DMS153 (cell line): ENCODE measurements around the gene MED25.
A peak's percentile ranks its signal among the peaks of the same experiment; 100 is the strongest.

Source experiments
- DNase-seq: peaks from one replicate; lab custom pipeline; 2025; lab: John Stamatoyannopoulos, UW

Gene MED25

DNA sequence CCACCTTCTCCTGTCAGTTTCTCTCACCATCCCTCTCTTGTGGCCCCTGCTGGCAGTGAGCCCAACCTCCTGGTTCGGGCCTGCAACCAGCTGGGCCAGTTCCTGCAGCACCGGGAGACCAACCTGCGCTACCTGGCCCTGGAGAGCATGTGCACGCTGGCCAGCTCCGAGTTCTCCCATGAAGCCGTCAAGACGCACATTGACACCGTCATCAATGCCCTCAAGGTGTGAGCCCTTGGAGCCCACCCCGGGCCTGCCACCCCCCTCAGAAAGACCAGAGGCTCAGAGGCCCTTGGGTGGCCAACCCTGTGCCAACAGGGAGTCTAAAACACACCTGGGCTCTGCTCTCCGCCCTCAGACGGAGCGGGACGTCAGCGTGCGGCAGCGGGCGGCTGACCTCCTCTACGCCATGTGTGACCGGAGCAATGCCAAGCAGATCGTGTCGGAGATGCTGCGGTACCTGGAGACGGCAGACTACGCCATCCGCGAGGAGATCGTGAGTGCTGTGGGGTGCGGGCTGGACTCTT, 18.8 kb upstream of the MED25 start:
- no peak for DNase-seq

DNA sequence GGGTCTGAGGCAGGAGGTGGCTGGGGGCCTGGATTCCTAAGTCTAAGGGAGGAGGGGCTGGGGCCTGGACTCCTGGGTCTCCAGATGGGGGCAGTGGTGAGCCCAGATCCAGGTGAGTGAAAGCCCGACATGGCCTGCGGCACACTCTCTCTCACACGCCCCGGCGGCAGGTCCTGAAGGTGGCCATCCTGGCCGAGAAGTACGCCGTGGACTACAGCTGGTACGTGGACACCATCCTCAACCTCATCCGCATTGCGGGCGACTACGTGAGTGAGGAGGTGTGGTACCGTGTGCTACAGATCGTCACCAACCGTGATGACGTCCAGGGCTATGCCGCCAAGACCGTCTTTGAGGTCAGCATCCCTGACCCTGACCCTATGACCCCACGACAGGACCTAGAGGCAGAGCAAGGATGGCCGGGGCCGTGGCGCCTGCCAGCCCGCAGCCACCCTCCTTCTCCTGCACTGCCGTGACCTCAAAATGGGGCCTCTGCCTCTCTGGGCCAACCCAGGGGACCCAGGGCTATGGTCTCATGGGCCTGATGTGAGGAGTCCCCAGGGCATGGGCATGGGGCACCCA, 18.2 kb upstream of the MED25 start:
- no peak for DNase-seq

DNA sequence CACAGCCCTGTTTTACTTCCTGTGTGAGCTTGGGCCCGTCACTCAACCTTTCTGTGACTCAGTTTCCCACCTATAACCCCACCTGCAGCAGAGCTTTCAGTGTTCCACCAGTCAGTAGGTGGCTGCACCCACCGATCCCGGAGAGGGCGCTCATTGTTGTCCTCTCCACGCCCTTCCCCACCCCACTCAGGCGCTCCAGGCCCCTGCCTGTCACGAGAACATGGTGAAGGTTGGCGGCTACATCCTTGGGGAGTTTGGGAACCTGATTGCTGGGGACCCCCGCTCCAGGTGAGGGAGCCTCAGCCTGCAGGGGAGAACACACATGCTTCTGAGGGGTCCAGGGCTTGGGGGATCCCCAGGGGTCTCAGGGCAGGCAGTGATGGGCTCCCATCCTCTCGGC, 17.3 kb upstream of the MED25 start:
- DNase-seq = no peak

DNA sequence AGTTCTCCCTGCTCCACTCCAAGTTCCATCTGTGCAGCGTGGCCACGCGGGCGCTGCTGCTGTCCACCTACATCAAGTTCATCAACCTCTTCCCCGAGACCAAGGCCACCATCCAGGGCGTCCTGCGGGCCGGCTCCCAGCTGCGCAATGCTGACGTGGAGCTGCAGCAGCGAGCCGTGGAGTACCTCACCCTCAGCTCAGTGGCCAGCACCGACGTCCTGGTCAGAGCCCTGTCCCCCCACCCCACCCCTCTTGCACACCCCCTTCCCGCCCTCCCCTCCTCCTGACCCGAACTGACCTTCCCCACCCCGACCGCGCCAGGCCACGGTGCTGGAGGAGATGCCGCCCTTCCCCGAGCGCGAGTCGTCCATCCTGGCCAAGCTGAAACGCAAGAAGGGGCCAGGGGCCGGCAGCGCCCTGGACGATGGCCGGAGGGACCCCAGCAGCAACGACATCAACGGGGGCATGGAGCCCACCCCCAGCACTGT, 16.6 kb upstream of the MED25 start:
- no peak for DNase-seq

DNA sequence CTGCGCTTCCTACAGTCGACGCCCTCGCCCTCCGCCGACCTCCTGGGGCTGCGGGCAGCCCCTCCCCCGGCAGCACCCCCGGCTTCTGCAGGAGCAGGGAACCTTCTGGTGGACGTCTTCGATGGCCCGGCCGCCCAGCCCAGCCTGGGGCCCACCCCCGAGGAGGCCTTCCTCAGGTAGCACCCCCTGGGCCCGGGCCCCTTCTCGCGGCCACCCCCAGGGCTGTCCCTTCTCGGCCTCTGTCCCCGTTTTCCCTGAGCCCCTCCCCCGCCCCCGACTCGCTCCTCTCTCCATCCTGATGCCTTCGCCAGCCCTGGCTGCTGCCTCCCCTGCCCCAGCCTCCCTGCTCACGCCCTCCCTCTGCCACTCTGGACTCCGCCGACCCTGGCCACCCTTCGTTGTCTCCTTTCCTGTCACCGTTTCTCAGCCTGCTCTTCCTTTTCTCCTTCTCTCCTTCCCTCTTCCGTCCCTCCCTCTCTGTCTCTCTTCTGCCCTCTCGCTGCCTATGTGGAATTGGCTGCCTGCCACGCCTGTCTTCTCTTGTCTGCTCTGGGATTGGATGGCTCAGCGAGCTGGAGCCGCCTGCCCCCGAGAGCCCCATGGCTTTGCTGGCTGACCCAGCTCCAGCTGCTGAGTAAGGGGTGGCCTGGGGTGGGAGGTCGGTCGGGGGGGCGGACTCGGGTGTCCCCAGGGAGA, 16.0 kb upstream of the MED25 start:
- DNase-seq = peak; percentile 77

DNA sequence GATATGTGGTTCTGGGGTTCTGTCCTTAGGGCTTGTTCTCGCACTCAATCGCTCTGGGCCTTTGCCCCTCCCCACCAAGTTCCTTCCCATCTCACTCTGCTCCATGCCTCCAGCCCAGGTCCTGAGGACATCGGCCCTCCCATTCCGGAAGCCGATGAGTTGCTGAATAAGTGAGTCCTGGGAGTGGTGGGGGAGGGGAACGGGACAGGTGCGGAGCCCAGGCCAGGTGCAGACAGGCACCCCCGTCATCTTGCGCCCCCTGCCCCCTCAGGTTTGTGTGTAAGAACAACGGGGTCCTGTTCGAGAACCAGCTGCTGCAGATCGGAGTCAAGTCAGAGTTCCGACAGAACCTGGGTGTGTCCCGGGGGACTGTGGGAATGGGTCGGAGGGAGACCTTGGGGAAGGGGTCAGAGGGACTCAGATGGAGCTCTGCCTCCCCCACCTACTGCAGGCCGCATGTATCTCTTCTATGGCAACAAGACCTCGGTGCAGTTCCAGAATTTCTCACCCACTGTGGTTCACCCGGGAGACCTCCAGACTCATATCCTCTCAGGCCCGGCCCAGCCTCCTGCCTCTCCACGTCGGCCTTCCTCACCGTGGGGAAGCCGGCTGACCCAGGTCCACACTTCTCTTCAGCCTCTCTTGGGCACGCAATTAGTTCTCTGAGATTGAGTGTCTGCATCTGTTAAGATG, 15.1 kb upstream of the MED25 start:
- DNase-seq = peak; percentile 74

DNA sequence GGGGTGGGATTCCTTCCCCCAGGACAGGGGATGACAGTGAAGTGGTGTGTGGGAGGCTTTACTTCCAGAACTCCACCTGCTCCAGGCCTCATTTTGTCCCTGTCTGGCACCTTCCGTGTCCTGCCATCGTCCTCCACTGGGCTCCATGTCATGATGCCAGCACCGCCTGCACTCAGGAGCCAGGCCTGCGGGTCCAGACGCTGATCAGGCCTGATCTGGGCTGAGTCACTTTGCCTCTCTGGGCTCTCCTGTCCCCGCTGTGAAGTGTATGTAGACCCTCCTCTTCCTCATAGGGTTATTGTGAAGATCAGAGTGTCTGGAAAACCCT, 14.6 kb upstream of the MED25 start:
- no peak for DNase-seq

DNA sequence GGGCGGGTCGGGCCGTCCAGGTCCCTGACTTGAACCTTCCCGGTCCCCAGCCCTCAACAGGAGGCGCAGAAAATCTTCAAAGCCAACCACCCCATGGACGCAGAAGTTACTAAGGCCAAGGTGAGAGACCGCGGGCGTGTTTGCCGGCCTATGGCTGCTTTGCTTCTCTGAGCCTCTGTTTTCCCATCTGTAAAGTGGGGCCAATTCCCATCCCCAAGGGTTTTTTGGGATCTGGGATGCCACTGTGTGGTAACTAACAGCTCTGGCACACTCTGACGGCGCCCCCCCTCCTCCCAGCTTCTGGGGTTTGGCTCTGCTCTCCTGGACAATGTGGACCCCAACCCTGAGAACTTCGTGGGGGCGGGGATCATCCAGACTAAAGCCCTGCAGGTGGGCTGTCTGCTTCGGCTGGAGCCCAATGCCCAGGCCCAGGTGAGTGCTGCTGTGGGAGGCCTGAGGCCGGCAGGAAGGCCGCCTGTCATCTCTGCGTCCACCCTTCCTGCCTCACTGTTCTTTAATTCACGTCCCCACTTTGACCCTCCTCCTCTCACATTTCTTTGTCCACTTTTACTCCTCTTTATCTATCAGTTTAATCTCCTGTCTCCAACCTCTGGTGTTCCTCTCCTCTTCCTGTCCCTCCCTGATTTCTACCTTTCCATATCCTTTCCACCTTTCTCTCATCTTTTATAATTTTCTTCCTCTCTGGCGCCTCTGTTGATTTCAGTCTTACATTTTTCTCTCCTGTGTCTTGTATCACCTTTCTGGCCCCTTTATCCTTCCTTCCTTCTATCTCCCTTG, 12.1 kb upstream of the MED25 start:
- no peak for DNase-seq

DNA sequence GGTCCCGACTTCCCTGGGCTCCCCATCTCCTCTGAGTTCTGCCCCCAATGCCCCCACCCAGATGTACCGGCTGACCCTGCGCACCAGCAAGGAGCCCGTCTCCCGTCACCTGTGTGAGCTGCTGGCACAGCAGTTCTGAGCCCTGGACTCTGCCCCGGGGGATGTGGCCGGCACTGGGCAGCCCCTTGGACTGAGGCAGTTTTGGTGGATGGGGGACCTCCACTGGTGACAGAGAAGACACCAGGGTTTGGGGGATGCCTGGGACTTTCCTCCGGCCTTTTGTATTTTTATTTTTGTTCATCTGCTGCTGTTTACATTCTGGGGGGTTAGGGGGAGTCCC, 11.5 kb upstream of the MED25 start:
- DNase-seq = no peak

DNA sequence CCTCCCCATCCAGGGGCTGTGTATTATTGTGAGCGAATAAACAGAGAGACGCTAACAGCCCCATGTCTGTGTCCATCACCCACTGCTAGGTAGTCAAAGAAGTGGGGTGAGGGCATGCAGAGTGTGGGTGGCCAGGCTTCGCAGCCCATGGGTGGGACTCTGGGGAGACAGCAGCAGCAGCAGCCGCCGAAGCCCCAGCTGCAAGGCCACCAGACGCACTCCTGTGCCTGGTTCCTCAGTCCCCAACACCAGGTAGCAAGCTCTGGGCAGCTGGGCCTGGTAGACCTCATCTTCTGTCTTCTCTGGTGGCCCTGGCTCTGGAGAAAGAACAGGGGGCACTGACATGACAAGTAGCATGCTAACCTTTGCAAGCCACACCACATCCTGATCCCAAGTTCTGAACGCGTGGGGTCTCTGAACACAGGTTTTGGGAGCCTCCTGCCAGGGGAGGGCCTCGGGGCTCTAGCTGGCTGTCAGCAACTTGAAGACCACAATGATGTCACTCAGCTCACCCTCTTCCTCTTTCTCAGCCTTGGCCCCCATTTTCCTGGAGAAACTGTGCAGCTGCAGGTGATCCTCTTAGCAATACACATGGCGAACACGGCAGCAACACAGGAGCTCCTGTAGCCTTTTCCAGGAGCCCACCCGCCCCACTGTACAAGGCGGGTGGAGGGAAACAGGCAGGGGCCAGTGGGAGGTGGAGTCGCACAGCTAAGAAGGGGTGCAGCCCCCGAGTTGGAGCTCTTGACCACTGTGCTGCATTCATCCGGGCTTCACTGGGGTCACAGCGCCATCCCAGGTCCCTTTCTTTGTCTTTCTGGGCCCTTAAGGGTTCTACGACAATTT, 10.8 kb upstream of the MED25 start:
- DNase-seq = no peak

DNA sequence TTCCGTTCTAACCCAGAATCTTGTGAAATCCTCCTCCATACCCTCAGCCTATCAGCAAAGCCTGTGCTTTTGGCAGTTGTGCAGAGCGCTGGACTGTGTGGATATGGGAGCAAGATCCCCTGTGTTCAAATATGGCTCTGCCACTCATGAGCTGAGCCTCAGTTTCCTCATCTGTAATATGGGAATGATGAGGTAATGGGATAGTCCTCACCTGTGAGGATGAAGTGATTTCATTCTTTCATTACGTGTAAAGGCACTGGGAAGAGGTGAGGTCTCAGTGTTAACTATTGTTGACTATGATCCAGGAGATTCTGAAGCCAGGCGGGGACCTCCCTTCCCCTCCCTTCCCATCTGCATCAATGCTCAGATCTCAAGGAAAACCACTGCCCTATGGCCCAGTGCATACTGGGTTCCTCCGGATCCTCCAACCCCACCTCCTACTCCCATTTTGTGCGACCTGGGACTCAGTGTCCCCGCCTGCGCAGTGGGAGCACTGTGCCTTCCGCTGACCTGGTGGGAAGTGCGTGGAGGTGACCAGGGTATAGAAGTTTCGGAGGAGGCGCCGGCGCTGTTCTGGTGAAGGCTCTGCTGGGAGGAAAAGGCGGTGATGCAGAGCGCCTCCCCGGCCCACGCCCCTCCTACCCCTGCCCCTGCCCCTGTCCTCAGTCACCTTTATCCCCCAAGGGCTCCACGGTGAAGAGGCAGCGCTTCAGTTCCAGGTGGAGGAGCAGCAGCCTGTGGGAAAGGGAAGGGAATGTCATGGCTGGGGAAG, 10.0 kb upstream of the MED25 start:
- DNase-seq = no peak

DNA sequence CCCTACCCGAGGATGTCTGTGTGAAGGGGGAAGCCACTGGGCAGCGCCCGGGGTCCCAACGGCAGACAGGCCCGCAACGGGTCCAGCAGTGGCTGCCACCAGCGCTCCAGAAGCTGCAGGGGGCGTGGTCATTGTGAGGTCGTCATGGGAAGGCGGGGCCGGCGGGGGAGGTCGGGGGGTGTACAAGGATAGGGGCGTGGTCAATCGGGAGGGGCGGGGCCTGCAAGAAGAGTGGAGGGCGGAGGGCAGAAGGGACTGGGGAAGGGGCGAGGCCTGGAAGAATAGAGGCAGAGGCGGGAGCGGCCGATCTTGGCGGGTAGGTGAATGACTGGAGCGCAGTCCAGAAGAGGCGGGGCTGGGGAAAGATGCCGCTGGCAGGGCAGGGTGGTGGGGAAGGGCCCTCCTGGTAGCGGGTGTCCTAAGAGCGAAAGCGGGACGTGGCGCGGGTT, 9.4 kb upstream of the MED25 start:
- peak; percentile 86 for DNase-seq

DNA sequence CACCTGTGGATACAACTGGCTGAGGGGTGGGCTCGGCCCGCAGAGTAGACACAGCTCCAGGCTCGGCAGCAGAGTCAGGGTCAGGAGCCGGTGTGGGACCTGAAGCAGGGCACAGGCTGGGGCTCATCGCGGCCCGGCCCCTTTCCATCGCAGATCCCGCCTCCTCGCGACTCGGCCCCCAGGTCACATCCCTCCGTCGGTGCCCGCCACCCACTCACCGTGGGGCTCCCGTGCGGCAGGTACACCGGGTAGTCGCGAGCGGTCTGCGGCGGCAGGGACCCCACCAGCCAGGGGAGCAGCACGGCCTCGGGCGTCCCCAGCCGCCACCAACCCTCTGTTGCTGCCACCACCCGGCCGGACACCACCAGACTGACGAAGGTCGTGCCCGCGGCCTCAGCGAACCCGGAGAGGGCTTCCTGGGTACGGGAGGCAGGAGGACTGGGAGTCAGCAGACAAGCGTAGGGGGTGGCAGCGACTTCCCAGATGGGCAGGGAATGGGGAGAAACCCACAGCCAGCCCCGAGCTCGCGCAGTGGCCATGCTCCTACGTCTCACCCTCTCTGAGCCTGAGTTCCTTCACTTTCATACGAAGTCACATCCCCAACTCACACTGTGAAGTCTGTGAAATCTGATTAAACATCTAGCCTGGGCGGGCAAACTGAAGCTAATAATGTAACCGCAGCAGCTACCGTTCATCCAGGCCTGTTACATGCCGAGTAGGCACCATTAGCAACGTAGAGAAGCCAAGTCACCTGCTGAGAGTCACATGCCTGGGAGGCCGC, 8.7 kb upstream of the MED25 start:
- DNase-seq = no peak

DNA sequence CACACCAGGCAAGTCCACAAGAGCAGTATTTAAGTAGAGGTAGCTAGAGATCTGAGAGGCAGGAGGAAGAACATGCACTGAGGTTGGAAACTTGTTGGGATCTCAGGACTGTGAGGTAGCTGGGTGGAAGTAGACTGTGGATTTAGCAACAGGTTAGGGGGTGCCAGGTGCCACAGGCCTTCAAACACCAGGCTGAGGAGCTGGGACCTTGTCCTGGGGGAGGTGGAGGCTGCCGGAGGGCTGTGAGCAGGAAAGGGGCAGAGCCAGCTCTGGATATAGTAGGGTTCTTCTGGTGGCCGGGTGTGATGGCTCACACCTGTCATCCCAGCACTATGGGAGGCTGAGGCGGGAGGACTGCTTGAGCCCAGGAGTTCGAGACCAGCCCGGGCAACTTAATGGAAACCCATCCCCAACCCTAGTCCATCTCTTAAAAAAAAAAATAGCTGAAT, 8.1 kb upstream of the MED25 start:
- no peak for DNase-seq

DNA sequence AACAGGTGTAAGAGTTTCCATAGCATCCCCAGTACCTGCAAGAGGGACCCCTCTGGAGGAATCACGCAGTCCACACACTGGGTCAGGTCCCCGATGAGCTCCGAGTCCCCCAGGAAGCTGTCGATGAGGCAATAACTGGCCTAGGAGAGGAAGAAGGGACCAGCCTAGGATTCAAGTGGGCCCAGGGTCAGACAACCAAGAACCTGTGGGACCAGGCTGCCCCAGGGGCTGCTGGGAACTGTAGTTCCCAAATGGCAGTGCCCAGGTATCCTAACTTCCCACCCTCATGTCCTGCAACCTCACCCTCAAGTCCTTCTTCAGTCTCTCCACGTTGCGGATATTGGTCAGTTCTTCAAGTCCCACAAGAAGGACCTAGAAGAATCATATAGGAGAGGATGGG, 6.8 kb upstream of the MED25 start:
- no peak for DNase-seq

DNA sequence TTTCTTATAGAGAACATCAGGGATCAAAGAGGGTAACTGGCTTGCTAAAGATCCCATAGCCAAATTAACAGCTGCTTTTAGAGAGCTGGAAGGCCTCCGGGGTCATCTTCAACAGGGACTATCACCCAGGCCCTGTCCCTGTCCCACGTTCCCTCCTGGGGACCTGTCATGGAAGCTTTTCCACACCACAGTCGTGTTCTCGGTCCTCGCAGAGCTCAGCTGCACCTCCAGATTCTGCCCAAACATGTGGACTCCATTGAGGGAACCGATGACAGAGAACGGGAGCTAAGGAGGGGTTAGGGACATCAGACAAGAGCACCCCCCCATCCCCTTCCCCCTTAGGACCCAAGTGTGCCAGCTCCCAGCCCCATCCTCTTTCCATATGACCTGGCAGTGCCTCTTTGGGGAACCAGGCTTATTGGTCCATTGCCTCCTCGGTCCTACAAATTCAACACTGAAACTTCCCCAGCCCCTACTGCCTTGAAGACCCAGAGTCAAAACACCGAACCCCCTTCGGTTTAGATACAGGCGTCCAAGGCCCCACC, 5.6 kb upstream of the MED25 start:
- no peak for DNase-seq

DNA sequence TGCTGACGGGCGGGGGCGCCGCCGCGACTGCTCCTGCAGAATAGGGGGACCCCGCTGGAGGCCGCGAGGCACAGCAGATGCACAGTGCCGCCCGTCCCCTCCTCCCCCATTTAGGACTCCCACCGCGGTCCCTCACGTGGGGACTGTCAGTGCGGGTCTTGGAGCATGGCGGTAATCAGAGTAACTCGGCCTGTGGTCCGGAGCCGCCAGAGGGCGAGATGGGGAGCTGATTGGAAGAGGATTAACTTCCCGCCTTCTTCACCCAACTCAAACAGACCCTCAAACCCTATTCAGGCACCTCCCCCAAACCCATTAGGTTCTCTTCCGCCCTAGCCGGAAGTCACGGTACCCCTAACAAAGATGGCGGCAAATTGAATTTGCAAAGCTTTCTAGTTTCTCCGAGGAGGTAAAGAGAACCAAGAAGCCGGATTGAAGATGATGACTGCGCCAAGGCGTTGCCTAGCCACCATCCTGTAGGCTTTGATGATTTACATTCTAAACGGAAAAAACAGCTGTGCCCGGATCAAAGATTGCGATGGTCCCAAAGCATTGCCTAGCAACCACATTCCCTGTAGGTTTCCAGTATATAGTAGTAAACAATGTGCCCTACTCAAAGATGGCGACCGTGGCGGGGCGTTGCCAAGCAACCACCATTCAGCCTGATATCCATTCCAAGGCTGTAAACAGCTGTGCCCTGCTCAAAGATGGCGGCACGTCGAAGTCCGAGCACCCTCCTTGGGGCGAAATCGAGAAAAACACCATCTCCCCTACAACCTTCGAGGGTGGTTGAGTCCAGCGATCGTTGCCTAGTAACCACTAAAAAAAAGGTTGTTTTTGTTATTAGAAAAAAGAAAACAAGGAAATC, 4.9 kb upstream of the MED25 start, which contains the start of gene FUZ:
FUZ (minus strand) TSS at position 296 of the 865 bp plus-strand sequence; CDS start at position 110, 186 bp downstream.
- DNase-seq = peak; percentile 98

DNA sequence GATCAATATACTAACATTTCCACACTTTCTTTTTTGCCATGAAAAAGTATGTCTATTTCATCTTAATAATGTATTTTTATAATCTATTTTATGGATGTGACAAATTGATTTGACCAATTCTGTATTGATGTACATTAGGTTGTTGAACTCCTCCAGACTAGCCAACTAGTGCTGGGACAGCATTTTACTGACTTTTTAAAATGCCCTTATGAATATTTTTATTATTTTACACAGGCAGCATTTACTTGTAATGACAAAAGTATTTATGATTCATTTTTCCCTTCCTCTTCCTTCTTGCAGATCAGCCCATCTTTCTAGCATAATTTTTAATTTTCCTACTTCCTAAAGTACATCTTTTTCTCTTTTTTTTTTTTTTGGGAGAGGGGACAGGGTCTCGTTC, 4.1 kb upstream of the MED25 start:
- no peak for DNase-seq
